HG02981 (cell line): ENCODE measurements around the gene WDFY4.

Source experiments
- ATAC-seq: cut with Tn5 transposase; IDR thresholded peaks from one replicate; pipeline ENCODE4 v1.9.1; 2021; ENCODE audit warnings: mild to moderate bottlenecking, moderate library complexity; ENCODE audit not compliant: unreplicated experiment

The WDFY4 gene

DNA sequence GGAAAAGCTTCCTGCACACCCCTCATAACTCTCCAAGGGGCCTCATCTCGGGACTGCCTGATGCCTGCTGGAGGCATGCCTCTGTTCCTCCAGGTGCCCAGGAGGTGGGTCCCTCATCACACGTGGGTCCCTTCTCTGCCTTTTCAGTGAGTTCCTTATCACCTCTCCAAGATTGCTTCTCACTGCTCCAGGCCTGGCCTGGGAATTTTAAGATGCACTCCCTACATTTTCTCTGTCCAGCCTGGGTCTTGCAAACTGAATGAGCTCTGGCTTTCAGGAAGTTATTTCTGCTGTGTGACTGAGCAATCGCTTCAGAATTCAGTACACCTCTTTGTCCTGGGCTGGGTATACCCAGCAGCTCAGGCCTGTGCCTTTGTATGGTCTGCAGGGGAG is 211.1 kb downstream of the WDFY4 start:
- ATAC-seq, result no peak

DNA sequence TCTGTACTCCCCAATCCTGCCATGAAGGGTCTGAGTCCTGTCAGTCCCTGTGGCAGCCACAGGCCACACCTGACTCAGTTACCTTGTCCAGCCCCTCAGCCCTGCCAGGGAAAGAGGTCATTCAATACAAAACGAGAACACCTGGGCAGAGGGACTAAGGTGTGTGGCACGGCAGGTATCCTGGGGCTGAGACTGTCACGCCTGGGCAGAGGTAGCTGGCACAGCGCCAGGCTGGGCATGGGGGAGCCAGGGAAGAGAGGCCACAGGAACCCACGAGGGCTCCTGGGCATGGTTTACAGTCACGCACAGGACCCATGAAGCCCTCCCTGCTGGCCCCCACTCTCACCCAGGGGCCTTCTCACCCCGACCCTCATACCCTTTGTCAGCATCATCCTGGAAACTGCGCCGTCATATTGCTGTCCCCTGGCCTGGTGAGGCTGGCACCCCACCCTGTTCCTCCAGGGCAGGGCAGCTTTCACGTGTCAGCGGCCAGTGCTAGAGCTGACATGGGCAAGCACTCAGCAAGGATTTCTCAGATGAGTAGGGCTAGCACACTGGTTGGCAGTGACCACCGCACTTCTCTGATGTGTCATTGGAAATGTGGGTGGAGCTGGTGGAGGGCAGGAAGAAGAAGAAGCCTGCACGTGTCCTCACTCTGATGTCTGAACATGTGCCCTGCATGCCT is 212.2 kb downstream of the WDFY4 start:
- ATAC-seq, result no peak

DNA sequence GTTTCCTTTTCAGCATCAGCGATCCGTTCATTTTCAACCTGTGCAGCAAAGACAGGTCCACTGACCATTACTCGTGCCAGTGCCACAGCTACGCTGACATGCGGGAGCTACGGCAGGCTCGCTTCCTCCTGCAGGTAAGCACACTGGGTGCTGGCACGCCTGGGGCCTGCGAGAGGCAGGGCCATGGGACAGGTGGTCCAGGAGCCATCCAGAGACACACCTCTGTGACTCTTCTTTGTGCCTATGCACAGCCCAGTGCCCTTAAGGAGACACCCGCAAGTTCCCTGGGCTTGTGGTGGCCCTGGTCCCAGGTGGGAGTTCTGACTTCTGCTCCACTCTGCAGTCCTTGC is 212.7 kb downstream of the WDFY4 start:
- ATAC-seq, result no peak

DNA sequence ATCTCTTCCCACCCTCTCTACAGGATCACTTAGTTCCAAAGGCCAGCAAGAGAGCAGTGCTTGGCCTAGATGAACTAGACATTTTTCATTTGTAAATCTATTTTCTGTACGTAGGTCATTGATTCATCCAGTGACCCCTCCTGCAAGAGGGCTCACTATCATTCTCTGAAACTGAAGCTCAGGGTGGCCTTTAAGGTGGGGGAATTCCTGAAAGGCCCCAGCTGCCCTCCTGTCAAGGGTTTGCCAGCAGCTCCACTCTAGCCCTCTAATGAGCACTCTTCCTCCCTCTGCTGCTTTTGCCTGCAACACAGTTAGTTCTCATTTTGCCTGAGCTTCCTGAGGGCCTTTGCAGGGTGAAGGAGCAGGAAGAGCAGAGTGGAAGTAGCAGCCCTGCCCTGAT is 213.8 kb downstream of the WDFY4 start:
- no peak for ATAC-seq

DNA sequence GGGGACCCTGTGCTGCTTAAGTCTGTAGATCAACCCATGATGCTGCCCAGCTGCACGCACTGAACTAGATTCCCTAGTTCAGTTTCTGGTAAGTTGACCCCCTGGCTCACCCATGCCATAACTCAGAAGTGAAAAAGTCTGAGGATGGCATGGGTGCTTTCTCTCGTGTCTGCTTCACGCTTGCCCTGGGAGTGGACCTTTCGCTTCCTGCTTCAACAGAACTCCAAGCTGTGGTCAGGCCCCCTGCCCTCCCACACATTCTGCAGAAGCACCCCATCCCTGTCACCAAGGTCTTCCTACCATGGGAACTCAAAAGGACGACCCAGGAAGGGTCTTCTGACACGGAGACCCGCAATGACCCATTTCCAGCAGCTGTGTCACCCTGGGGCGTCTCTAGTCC is 215.1 kb downstream of the WDFY4 start:
- no peak for ATAC-seq

DNA sequence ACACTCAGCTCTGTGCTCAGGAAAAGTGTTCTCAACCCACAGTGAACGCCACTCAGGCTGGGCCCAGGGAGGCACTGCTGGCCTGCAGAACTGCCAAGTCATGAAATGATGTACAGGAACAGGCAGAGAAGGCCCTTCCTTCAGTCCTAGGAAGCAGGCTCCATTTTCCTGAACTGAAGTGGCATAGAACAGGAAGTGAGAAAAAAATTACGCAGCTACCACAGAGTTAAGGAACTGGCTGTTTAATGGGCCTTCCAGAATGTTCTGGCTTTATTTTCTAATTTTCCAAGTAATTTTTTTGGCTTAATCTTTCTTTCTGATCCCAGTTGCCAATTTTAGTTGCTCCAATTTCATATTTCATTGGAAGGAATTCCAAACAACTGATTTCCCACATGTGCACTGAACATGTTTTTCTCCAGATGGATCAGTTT is 215.7 kb downstream of the WDFY4 start:
- ATAC-seq, result no peak

DNA sequence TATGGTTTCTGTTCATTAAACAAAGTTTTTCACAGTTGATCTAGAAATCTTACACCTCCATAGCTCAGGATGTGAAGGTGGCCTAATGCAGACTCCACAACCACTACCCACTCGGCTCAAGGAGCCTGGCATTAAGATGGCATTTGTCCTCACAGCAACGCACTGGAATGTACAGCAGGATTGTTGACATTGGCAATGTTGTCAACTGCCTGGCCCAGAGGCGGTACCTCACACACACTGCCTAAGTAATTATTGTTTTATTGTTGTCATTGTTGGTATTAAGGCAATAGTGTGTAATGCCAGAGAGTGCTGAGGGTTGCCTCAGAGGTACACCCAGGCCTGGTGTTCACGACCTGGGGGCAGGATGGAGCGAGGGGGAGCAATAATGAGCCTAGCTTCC is 216.6 kb downstream of the WDFY4 start:
- ATAC-seq, result no peak

DNA sequence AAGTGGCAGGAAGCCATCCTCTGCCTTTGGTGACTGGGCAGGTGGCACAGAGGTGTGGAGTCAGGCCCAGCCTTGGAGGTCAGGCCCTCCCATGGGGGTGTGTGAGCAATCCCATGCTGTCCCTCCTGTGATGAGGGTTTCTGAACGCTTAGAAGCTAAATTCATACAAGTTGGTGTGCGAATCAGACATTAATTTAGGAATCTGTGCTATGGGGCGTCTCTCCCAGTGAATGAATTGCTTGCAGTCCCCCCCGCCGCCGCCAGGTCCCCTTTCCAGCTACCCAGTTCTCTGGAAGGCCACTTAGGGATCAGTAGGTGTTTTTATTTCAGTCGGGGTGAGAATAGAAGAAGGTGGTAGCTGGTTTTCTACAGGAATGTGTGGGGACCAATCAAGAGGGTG is 217.4 kb downstream of the WDFY4 start:
- no peak for ATAC-seq

DNA sequence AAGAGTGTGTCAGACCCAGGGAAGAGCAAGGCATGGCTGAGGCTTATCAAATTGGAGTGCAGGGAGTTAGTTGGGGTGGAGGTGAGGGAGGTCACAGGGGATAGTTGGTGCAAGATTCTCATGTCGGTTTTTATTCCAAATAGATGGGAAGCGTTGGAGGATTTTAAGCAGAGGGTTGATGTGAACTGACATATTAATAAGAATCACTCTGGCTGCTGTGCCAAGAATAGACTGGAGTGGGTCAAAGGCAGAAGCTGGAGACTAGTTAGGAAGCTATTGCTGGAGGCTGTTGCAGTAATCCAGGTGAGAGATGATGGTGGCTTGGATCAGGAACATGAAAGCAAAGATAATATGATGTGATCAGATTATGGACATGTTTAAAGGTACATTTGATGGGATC is 218.5 kb downstream of the WDFY4 start:
- ATAC-seq, result no peak

DNA sequence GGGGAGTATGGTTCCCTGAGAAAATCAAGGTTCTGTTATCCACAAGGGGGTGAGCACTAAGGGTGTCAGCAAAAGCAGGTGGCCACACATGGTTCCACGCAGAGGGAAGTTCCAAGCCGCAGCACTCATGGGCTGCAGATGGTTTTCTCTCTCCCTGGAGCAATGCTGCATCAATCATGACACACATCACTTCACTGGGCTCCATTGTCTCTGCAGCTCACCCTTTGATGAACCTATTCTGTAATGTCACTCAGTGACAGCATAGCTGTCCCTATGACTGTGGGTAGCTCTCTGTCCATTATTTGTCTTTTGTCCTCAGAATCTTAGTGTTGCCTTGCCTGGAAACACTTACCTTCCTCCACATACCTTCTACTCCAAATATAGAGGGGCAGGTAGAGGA is 220.2 kb downstream of the WDFY4 start:
- no peak for ATAC-seq

DNA sequence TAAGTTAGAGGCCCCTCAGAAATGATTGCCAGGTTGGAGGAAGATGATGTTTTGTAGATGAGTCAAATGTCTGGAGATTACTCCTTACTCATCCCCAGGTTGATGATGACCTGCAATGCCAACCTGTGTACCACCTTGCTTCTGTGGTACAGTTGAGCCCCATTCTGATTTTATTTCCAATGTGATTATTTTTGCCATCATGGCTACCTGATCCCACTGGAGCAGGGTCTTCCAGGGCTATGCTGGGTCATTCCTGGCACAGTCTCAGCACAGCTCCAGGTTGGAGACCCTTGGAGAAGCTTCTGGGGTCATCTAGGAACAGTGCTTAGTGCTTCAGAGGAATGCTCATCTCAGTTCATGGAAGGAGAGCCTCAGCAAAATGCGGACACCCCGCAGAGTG is 220.6 kb downstream of the WDFY4 start:
- ATAC-seq, result no peak

DNA sequence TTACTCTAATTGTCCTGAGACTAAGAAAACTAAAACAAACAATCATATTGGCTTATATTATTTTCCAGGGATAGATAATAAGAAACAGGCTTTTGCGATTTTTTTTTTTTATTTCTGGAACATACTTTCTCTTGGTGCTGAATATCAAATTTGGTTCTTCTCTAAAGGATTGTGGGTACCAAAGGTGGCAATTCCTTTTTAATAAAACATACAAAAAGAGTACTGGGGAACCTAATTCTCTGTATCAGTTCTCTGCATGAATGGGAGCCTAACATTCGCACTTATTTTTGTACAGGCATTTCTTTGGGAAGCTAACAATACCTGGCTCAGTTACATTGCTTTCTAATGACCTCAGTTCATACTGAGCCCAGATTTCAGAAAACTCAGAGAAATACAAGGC is 222.2 kb downstream of the WDFY4 start:
- no peak for ATAC-seq

DNA sequence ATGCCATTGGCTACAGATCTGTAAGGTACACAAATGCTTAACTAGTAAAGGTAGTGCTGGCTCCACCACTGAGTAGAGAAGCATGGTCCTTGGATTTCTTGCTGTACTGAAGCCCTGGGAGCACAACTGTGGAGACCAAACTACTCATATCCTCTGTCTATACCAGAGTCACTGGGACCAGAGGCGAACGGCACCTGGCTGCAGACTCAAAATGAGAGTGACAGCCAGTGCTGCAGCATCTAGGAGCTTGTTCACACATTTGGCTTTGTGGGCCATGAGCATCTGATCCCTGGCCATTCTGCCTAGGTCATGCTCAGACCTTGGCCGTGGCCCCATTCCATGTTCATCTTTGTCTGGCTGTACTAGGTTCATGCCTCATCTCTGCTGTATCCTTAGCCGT is 223.1 kb downstream of the WDFY4 start:
- ATAC-seq, result no peak

DNA sequence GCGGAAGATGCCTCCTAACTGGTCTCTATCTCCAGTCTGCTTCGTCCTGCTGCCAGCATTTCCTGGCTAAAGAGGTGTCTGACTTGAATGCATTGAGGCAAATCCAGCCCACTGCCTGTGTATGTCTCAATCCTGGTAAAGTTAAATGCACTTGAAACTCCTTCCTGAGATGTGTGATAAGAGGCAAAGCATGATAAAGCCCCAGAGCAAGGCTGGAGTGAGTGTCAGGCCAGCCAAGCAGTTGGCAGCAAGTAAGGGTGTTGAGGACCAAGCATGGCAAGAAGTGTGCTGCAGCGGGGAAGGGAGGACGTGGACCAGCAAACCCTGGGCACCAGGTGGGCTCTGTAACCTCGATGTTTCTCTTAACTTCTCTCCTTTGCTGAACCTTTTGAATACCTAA is 225.9 kb downstream of the WDFY4 start:
- no peak for ATAC-seq

DNA sequence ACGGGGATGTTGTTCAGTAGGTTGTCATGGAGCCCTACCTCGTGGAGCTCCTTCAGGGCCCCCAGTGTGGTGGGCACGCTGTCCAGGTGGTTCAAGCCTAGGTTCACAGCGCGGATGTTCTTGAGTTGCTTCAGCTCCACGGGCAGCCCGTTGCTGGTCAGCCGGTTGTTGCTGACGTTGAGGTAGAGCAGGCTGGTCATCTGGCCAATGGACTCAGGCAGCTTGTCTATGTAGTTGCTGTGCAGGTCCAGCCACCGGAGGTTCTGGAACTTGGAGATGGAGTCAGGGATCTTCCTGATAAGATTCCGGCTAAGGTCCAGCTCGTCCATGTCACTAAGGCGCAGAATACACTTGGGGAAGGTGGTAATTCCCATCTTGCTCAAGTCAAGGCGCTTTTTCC is 229.0 kb downstream of the WDFY4 start:
- ATAC-seq, result no peak

DNA sequence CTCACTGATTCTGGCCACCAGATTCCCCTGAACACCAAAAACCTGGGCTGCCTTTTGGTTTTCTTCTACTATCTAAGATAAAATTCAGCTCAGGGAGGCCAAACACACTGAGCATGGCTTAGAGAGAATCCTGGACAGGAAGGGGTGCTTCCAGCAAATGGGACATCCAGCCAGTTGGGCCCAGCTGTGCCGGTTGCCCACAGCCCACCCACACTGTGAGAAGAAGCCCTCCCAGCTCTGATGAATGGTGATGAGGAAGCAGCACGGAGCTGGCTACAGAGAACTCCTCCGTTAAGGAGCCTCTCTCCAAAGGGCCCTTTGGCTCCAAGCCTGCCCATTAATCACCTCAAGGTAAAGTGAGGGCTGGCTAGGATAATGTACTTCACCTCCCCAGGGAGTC is 239.1 kb downstream of the WDFY4 start:
- ATAC-seq, result no peak

DNA sequence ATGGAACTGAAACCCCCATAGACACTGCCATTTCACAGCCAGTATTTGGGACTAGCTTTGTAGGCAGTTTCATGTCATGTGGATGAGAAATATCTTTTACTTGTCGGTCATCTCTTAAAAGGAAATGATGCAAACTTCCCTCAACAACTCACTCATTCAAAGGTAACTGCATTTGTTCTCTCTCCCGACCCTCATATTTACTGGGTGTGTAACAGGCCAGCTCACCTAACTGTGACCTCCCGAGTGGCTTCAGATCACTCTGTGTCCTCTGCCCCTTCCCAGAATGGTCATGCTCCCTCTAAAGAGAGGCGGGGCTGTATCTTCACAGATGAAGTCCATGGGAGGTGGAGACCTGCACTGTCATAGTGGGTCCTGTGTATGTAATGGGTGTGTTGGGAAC is 240.3 kb downstream of the WDFY4 start:
- ATAC-seq, result no peak

DNA sequence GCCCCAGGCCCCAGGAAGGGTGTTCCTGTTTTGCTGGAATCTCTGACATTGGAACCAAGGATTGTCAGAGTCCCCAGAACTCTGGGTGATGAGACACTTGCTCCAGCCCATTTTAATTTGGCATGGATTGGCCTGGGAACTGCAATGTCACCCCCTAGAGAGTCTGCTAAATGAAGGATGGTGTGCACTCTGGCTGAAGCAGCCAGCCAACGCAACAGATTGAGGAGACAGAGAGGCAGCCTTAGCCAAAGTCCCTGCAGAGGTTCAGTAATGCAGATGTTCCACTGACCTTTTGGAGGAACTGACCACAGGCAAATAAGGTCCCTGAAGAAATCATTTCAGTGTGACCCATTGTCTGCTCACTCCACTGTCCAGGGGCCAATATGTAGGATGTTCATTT is 241.6 kb downstream of the WDFY4 start:
- no peak for ATAC-seq

DNA sequence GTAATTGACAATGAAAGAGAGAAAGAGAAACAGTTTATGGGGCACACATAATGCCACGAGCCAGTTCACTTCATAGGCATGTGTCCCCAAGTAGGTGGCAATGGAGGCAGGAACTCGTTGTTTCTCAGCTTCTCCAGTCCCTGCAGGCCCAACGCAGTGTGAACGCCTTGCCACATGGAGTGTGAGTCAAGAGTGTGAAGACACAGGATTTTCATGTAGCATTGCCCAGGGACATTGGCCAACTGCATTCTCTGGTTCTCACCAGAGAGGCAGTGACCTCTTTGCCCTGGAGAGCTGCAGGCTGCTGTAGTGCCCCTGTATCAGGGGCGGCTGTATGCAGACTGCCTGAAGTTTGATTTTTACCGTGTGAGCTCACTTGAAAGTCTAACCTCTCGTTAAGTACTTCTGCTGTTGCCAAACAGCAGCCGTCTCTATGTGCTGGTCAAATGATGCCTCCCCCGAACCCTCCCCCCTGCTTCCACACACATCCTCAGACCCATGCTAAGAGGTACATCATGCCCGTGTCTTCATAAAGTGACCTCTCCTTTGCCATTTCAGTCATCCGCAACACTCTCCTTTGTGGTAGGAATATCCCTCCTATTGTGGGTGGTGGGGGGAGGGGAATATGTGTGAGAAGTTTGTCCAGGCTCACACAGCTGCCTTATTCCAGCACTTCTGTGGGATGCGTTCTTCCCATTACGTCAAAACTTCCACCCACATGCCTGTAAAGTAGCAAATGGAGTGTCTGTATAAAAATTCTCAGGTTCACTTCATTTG is 242.3 kb downstream of the WDFY4 start:
- no peak for ATAC-seq

DNA sequence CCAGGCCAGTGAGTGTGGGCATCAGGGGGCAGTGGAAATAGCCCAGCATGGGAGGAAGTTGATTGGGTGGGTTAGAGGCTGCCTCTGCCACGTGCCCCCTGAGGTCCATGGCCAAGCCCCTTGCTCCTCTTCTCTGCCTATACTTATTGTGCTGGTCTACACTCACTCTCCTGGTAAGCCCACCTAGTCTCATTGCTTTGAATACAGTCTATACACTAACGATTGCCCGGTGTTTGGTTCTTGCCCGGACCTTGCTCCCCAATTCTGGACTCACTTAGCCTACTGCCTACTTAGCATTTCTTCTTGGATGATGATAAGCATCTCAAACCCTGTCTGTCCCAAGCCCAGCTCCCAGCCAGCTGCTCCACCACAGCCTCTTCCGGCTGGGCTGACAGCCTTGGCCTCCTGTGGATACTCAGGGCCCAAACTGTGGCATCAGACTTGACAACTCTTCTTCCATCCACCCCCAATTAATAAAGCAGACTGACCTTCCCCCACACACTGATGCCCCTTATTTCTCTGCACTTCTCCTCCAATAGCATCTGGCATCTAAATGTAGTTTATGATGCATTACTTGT is 244.8 kb downstream of the WDFY4 start:
- ATAC-seq, result no peak

DNA sequence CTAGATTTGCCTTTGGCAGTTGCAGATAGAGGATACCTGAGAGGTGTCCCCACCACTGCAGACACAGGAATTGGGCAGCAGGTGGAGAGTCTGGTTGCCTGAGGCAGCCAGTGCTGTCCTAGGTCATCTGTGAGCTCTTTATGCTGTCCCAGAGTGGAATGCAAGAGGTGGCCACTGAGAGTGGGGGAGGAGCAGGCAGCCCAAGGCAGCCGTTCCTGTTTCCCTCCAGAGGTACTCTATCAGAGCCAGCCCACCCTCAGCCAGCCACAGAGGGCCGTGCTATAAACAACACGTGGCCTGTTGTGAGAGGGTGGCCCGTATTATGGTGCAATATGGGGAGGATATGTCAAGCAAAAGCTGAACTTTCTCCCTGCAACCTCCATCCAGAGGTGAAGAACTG is 246.5 kb downstream of the WDFY4 start:
- ATAC-seq, result no peak

DNA sequence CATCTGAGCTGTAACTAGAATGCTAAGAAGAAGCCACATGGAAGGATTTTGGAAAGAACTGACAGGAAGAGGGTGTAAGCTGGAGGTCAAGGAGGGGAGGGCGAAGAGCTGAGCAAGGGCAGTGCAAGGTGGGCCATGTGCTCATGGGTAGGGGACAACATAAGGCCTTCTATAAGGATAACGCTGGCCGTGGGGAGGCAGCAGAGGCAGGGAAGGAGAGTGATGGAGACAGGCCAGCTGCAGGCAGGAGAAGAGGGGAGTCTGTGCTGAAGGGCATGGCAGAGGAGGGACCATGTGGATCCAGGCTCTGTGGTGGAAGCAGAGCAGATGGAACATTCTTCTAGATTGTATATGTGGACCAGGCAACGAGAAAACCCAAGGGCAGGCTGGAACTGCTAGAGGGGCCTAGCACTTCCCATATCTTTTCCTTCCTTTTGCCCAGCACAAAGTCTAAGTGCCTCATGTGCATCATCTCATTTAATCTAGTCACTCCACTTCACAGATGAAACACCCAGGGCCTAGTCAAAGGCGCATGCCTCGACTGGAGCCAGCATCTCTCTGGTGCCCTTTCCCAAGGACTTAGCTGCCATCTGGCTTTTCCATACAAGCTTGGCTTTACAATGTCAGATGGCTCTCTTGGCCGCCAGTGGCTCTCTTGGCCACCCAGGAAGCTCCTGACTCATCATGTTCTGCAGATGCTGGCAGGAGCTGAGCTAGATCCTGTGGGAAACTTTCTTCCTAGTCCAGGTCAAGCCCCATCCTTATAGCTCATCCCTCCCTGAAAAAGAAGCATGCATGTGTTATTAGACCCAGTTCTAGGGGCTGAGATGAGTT is 248.4 kb downstream of the WDFY4 start:
- no peak for ATAC-seq
